Frontal cortex (tissue), 4 donors: ENCODE measurements around the gene PARD3. TPM values are rescaled to one million over a fixed set of nuclear protein-coding genes. Genes with fewer than 3 reads are reported as not detected.
A peak's percentile ranks its signal among the peaks of the same experiment; 100 is the strongest.

Experiments
- DNase-seq, 2 donors: peaks; one replicate each; pipeline ENCODE4 v3.0.0; 2012; ENCODE audit warnings: low spot score in 2 of 2
- FAIRE-seq: peaks from 2 replicates; lab custom pipeline; 2012; peaks lifted over from hg19 to GRCh38; lab: Jason Lieb, UNC
- total RNA-seq: library from RNA; depleted of rRNA; stranded (reverse); fragments of >200 nt; gene quantifications from one replicate; pipeline ENCODE4 v1.2.3, GENCODE V29; 2014
- donor health status: control.
- donor health status: control.
- donor health status: control.

Gene PARD3
- total RNA-seq, 1 donor from 2014 or later = 27.7 TPM

- DNase-seq (no peak), FAIRE-seq (no peak)
Observed at GRCh38 chr10:34826221-34826620, 11.1 kb upstream of the PARD3 start.

GRCh38 chr10:34825414-34825813 is 10.3 kb upstream of the PARD3 start:
- no peak for DNase-seq
- no peak for FAIRE-seq

- FAIRE-seq (no peak), DNase-seq (no peak)
Observed at GRCh38 chr10:34824870-34825269, 9.8 kb upstream of the PARD3 start.

GRCh38 chr10:34821587-34822585 is 6.8 kb upstream of the PARD3 start:
- FAIRE-seq (no peak), DNase-seq (no peak)

GRCh38 chr10:34817586-34817985 is 2.5 kb upstream of the PARD3 start:
- FAIRE-seq (no peak), DNase-seq (no peak)

GRCh38 chr10:34817054-34817453 is 2.0 kb upstream of the PARD3 start:
- DNase-seq = no peak
- no peak for FAIRE-seq

GRCh38 chr10:34816501-34817002 is 1.5 kb upstream of the PARD3 start:
- FAIRE-seq (no peak), DNase-seq (peak in 1 of 2 donors; percentile 30)

GRCh38 chr10:34816085-34816496 is 995 bp upstream of the PARD3 start:
- DNase-seq (no peak), FAIRE-seq (no peak)

GRCh38 chr10:34814913-34815184 is 247 bp downstream of the PARD3 start:
- FAIRE-seq (no peak), DNase-seq (no peak)

- FAIRE-seq (no peak), DNase-seq (peak; percentile 56 to 69)
Observed at GRCh38 chr10:34814223-34814912, 728 bp downstream of the PARD3 start.

- no peak for FAIRE-seq
- no peak for DNase-seq
Observed at GRCh38 chr10:34813626-34814222, 1.4 kb downstream of the PARD3 start.

- no peak for DNase-seq
- FAIRE-seq = no peak
Observed at GRCh38 chr10:34812771-34813170, 2.3 kb downstream of the PARD3 start.

GRCh38 chr10:34811968-34812514 is 3.1 kb downstream of the PARD3 start:
- DNase-seq = no peak
- no peak for FAIRE-seq

- DNase-seq (no peak), FAIRE-seq (no peak)
Observed at GRCh38 chr10:34811126-34811967, 3.7 kb downstream of the PARD3 start.

- FAIRE-seq = no peak
- DNase-seq = no peak
Observed at GRCh38 chr10:34809796-34810195, 5.3 kb downstream of the PARD3 start.

- FAIRE-seq (no peak), DNase-seq (peak in 1 of 2 donors; percentile 30)
Observed at GRCh38 chr10:34808801-34809745, 6.0 kb downstream of the PARD3 start.

- DNase-seq (no peak), FAIRE-seq (no peak)
Observed at GRCh38 chr10:34808336-34808735, 6.8 kb downstream of the PARD3 start.

GRCh38 chr10:34804306-34804705 is 10.8 kb downstream of the PARD3 start:
- DNase-seq (no peak), FAIRE-seq (no peak)
